Myocyte (in vitro differentiated cells): Measurements from ENCODE around the gene ATP2C2. TPM values are rescaled to one million over a fixed set of nuclear protein-coding genes. Genes with fewer than 3 reads are reported as not detected.
"Not testable (repeated sequence)": the region's sequence is repeated elsewhere in the genome, so short reads cannot be mapped to it uniquely, and the experiment has no call there.

ENCODE experiments used
- DNase-seq: peaks from one replicate; pipeline ENCODE4 v3.0.0-alpha.2; 2012; ENCODE audit warnings: low read depth
- polyA plus RNA-seq: library from polyadenylated mRNA; unstranded; fragments of >200 nt; gene quantifications from one replicate; pipeline ENCODE4 v1.2.1, GENCODE V29; 2012; ENCODE audit warnings: missing spikeins
- total RNA-seq: library from RNA; depleted of rRNA; stranded (reverse); fragments of >200 nt; gene quantifications from 2 replicates; pipeline ENCODE4 v1.2.3, GENCODE V29; 2014

Gene ATP2C2, protein sequence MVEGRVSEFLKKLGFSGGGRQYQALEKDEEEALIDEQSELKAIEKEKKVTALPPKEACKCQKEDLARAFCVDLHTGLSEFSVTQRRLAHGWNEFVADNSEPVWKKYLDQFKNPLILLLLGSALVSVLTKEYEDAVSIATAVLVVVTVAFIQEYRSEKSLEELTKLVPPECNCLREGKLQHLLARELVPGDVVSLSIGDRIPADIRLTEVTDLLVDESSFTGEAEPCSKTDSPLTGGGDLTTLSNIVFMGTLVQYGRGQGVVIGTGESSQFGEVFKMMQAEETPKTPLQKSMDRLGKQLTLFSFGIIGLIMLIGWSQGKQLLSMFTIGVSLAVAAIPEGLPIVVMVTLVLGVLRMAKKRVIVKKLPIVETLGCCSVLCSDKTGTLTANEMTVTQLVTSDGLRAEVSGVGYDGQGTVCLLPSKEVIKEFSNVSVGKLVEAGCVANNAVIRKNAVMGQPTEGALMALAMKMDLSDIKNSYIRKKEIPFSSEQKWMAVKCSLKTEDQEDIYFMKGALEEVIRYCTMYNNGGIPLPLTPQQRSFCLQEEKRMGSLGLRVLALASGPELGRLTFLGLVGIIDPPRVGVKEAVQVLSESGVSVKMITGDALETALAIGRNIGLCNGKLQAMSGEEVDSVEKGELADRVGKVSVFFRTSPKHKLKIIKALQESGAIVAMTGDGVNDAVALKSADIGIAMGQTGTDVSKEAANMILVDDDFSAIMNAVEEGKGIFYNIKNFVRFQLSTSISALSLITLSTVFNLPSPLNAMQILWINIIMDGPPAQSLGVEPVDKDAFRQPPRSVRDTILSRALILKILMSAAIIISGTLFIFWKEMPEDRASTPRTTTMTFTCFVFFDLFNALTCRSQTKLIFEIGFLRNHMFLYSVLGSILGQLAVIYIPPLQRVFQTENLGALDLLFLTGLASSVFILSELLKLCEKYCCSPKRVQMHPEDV
- not detected in 2 replicates for total RNA-seq
- 0.39 TPM for polyA plus RNA-seq

DNA sequence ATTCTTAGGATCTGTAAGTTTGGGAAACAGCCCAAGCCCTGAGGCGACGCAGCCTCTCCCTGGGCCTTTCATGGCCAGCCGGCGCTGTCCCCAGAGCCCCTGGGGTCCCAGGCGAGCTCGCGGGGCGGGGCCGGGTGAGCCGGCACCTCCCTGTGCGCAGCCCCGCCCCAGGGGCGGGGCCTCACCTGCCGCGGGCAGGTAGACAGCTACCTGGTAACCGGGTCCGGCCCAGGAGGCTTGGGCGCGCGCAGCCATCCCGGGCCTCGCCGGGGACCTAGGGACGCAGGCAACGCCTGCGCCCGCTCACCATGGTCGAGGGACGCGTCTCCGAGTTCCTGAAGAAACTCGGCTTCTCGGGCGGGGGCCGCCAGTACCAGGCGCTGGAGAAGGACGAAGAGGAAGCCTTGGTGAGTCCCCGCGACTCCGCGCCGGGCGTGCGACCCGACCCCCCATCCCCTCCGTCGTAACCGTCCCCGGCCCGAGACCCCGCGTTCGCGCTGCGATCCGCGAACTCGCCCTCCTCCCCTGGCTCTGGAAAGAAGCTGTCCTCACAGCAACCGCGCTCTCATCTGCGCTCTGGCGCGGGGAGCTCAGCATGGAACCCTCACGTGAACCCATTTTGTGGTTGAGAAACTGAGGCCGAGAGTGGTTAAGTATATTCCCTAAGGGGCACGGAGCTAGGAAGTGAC lies at the start of gene ATP2C2:
TSS of gene ATP2C2 (plus strand) at position 231 of the 689 bp plus-strand sequence. CDS start at position 309, 78 bp downstream.
- DNase-seq = no peak

DNA sequence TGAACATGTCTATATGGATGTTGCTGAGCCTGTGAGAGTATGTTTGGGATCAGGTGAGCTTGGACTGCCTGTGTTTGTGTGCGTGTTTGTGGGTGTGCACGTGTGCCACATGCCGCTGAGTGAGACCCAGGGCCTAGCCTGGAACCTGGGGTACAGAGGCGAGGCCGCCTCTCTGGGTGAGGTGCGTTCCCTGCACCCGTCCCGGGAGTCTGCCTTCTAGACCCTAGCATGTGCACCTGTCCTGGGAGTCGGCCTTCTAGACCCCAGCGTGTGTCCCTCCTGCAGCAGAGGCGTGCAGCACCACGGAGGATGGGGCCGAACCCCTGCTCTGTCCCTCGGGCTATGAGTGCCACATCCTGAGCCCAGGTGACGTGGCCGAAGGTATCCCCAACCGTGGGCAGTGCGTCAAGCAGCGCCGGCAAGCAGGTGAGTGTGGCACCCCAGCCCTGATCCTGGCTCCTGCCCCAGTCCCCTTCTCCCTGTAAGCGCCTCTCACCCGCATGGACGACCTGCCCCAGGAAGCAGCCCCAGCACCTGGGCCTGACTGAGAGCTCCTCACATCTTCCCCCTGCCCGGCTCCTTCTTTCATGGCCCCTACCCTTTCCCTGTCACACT lies 49.1 kb upstream of the ATP2C2 start:
- no peak for DNase-seq

DNA sequence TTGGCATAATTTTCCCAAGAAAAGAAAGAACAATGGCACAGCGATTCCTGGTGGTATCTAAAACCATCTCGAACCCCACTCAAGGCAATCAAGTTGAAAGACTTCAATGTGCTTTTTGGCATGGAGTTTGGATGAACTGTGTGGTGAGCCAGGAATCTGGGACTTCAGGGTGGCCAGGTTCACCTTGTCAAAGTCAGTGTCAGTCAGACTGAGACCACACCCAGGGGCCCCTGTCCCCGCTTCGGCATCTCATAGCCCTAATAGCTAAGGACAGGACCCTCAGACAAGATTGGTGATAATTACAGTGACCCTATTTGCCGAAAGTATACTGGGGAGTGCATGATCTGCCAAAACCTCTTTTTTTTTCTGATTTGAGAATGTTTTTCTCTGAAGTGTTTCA lies 47.8 kb upstream of the ATP2C2 start:
- DNase-seq = no peak

DNA sequence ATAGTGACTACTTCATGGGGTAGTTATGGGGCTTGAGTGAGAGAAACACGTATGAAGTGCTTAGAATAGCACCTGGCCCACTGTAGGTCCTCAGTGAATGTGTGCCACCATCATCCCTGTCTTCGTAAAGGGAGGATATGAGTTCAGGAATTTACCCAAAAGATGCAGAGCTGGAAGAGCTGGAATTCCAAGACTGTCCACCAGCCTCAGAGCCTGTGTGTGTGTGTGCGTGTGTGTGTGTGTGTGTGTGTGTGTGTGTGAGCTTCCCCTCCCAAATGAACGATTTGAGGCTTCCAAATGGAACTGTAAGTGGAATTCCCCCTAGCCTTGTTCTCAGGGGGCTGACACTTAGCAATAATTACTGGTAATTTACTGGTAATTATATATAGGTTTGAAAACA lies 46.4 kb upstream of the ATP2C2 start:
- DNase-seq = no peak

DNA sequence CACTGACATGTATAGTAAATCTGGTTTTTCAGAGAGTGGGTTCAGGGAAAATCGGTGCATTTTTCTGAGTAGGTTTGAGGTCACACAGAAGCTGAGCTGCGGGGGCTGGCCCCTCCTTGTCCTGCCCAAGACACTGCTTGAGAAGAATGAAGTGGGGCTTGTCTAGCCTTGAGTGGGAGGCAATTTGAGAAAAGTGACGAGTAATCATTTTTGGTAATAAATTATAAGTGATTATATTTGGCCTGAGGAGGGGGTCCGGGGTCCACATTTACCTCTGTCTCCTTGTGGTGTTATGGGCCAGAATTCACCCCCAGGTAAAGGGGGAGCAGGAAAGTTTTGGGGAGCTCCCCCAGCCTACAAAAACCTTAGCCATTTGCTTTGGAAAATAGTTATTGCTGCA lies 45.6 kb upstream of the ATP2C2 start:
- no peak for DNase-seq

DNA sequence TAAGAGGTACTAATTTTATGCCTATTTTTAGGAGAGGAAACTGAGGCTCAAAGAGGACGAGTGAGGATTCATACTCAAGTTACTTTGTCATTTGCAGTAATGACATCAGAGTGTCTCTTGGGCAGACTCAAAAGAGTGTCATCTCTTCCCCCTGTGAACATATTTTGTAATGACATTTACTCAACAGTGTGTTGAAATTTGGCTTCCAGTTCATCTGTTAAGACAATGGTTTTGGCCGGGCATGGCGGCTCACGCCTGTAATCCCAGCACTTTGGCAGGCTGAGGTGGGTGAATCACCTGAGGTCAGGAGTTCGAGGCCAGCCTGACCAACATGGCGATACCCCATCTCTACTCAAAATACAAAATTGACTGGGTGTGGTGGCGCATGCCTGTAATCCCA lies 44.7 kb upstream of the ATP2C2 start:
- DNase-seq = no peak

DNA sequence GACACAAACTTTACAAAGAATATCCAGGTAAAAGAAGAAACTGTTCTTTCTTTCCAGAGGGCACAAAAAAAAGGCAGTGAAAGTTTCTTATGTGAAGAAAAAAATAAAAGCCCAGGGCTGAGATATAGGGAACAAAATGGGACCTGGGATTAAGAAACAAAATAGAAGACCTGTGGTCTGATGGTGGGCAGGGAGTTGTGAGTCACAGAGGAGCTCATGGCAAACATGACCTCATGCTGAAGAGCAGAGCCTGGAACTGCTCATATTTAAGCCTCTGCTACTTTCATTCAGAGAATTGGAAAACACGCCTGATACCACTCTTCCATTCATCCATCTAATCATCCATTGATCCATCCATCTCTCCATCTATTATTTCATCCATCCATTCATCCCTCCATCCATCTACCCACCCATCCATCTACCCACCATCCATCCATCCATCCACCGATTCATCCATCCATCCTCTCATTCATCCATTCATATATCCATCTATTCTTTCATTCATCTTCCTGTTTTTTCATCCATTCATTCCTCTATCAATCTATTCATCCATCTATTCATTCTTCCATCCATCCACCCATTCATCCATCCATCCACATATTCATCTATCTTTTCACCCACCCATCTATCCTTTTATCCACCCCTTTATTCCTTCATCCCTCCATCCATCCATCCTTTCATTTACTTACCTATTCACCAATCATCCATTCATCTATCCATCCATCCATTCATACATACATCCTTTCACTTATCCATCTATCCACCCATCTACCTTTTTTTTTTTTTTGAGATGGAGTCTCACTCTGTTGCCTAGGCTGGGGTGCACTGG lies 43.7 kb upstream of the ATP2C2 start:
- DNase-seq = no peak

DNA sequence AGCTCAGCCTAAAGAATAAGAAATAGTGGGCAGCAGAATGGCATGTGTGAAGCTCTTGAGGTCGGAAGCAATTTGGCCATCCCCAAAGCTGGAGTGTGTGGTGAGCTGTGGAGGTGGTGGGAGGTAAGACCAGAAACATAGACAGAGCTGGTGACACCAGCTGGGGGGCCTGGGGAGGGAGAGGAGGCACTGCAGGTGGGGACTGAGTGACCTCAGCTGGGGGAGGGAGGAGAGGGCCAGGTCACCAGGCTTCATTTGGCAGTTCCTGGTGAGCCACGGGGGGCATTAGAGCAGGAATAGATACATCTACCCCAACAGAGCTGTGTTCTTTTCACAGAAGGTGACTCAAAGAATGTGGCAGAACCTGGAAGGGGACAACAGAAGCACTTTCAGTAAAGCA lies 41.8 kb upstream of the ATP2C2 start:
- DNase-seq = no peak

DNA sequence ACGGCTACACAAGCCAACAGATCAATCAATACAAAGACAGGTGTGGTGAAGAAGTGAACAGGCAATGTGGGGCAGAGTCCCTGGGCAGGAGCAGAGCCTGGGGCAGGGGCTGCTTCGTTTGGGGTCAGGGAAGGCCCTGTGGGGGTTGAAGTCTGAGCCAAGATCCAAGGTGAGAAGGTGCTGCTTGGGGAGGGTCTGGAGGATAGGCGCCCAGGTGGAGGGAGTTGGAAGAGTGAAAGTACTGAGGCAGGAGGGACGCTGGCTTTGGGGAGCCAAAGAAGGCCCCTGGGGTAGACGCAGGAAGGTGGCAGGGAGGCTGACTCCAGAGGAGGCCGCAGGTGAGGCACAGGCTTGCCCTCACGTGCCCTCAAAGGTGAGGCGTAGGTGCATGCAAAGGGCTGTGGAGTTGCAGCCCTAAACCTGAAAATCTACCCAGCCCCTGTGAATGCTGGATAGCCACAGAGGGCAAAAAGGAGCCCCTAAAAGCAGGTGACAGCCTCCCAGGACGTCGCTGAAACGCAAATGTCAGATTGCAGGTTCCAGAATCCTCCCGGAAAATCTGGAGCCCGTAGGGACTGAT lies 40.3 kb upstream of the ATP2C2 start:
- DNase-seq = no peak

DNA sequence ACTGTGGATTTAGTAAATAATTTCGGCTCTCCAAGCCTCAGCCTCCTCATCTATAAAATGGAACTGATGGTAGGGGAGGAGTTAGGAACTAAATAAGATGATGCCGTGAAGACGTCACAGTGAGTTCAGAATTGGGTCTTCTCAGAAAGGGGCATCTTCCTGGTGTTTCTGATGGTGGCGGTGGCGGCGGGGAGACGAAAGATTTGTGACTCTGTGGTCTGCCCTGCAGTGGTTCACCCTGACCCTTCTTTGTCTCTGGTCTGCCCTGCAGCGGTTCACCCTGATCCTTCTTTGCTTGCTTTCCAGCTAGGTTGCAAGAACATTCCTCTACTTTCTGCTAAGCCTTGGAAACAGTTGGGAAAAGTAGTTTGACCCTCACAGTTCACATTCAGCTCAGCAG lies 39.3 kb upstream of the ATP2C2 start:
- DNase-seq = no peak

DNA sequence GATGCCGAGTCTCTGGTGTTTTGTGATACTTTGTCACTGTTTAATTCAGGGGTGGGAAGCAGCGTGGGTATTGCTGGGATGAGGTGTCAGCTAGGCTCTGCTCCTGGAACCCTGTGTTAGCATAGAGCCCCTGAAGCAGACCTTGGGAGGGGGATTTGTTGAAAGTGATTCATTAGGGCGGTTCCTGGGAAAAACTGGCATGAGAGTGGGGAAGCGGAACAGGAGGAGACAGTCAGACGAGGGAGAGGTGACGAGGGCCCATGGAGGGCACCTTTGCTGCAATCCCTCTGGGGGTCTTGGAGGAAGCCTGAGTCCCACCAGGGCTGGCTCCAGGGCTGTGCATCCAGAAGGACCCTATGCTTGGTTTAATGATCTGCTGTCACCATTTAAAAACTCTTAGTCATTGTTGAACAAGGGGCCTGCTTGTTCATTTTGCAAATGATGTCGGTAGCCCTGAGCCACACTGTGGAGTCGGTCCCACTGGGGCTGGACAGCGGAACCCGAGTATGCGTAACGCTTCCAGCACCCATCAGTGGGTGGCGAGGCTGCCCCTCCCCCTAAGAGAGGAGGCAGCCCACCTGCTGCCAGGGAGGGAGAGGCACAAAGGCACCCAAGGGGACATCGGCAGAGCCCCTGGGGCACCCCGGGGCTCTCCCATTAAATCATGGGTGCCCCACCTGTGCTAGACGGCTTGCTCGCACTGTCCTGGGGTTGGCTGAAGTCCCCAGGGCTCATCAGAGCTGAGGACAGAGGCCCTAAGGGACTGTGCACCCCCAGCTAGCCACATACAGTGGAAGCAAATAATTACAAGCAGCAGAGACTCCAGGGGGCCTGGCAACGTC lies 38.3 kb upstream of the ATP2C2 start:
- no peak for DNase-seq

DNA sequence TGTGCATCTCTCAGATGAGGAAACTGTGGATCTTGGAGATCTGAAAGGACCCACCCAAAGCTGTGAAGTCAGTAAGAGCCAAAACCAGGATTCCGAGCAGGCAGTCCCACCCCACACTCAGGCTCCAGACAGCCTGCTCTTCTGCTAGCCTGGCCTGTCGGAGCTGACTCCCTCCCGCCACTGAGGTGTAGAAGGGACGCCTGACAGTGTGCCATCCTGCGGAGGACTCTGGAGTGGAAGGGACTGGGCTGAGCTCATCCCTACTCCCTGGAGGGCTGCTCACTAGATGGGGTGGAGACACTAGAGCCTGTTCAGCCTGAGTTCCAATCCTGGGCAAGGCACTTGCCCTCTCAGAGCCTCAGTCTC lies 37.7 kb upstream of the ATP2C2 start:
- no peak for DNase-seq

DNA sequence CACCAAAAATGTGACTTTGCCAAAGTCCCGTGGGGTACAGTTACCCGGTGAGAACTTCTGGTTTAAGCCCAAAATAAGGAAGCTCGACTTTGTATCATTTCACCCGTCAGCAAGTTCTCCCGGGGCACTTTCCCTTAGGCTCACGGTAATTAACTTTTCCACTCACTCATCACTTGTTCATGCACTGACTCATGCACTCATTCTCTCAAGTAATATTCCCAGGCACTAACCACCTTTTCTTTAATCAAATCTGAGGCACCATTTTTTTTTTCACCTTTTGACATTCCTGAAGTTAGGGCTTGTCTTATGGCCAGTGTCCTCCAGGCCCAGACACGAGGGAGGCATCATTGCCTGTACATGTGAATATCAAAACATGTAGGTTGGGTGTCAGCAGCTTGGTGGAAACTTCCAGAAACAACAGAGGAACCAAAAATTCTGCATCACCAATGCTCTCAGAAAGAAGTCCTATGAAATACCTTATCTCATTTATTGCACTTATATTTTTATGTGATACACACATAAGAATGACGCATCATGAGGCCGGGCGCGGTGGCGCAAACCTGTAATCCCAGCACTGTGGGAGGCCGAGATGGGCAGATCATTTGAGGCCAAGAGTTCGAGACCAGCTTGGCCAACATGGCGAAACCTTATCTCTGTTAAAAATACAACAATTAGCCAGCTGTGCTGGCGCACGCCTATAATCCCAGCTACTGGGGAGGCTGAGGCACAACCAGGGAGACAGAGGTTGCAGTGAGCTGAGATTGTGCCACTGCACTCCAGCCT lies 36.1 kb upstream of the ATP2C2 start:
- DNase-seq = no peak

DNA sequence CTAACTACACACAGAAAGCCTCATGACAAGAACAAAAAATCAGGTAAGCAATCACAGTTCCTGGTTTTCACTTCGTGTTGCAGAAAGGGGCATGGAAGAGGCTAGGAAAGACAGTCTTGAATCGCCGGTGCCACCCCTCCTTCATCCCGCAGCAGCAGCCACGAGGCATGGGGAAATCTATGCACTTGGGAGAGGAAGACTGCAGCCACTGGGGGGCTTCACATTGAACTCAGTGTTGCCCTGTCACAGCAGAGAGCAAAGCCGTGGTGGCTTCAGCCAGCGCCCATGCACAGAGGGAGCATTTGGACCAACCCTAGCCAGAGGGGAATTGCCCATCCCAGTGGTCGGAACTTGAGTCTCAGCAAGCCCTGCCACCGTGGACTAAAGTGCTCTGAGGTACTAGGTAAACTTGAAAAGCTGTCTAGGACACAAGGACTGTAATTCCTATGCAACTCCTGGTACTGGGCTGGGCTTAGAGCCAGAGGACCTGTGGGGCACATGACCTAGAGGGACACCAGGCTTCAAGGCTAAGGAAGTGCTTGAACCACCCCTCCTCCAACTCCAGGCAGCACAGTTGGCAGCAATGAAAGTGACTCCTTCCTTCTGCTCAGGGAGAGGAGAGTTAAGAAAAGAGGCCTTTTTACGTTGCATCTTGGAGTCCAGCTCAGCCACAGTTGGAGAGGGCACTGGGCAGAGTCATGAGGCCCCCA lies 35.2 kb upstream of the ATP2C2 start:
- no peak for DNase-seq

DNA sequence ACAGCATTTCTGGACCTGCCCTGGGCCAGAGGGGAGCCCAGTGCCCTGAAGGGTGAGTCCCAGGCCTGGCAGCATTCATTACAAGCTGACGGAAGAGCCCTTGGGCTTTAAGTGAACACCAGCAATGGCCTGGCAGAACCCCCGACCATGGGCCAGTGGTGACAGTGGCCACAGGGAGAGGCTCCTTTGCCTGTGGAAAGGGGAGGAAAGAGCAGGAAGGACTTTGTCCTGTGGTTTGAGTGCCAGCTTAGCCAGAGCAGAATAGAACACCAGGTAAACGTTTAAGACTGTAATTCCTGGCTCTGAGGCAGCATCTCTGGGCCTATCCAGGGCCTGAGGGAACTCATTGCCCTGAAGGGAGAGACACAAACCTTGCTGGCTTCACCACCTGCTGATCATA lies 34.3 kb upstream of the ATP2C2 start:
- DNase-seq = no peak

DNA sequence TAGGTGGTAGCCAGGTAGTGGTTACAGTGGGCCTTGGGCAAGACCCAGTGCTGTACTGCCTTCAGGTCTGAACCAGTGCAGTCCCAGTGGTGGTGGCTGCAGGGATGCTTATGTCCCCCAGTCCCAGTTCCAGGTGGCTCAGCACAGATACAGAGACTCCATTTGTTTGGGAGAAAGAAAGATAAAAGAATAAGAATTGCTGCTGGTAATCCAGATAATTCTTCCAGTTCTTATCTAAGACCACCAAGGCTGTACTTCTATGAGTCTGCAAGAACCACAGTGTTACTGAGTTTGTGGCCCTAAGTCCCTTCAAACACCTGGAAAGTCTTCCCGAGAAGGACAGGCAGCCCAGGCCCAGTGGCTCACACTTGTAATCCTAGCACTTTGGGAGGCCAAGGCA lies 33.9 kb upstream of the ATP2C2 start:
- DNase-seq = no peak

DNA sequence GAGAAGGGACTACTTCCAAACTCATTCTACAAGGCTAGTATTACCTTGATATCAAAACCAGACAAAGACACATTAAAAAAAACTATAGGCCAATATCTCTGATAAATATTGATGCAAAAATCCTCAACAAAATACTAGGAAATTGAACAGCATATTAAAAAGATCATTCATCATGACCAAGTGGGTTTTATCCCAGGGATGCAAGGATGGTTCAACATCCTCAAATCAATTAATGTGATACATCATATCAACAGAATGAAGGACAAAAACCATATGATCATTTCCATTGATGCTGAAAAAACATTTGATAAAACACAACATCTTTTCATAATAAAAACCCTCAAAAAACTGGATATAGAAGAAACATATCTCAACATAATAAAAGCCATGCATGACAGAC lies 31.1 kb upstream of the ATP2C2 start:
- DNase-seq = not testable (repeated sequence)

DNA sequence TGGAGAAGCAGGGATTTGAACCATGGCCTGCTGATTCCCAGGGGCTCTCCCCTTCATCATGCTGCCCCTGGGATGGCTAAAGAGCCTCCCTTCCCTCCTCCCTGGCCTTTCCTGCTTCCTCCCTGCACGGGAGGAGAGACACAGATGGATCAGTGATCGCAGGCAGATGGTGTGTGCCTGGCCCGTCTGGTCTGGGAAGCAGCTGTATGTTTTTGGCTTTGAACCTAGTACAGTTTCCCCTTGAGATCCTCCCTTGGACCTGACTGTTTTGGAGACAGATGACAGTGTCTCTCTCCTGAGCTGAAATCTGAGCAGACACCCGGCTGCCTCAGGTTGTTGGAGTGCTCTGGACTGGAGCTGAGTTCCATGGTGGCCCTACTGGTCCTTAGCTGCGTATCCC lies 29.0 kb upstream of the ATP2C2 start:
- no peak for DNase-seq
